Middle frontal gyrus (tissue), 1 donor: ENCODE measurements around the gene SAMD14.
"Not testable (repeated sequence)": the region's sequence is repeated elsewhere in the genome, so short reads cannot be mapped to it uniquely, and the experiment has no call there.

ENCODE experiments used
- DNase-seq: peaks from one replicate; pipeline ENCODE4 v3.0.0-alpha.2; 2015; ENCODE audit warnings: low spot score; ENCODE audit errors: extremely low spot score

SAMD14 gene

DNA sequence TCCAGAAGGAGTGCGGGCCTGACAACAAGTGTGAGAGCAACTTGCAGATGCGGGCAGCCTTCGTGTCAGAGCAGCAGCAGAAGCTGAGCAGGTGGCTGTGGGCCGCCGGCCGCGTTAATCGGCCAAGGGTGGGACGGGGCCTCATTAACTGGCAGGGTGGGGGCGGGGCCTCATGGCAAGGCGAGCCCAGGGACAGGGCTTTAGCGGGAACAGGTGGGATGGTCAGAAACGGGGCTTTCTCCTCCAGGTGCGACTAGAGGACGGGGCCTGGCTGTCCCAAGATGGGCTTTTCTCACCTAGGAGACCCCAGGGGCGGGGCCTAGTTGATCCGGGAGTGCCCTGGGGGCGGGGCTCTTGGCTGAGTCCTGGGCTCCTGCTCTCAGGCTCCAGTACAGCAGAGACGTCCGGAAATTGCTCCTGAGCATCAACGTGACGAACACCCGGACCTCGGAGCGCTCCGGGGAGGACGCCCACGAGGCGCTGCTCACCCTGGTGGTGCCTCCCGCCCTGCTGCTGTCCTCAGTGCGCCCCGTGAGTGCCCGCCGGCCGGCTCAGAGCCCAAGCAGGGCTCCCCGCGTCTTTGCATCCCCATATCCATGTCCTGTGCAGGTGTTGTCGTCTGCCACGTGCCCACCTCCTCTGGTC is 53.2 kb downstream of the SAMD14 start:
- DNase-seq: no peak

DNA sequence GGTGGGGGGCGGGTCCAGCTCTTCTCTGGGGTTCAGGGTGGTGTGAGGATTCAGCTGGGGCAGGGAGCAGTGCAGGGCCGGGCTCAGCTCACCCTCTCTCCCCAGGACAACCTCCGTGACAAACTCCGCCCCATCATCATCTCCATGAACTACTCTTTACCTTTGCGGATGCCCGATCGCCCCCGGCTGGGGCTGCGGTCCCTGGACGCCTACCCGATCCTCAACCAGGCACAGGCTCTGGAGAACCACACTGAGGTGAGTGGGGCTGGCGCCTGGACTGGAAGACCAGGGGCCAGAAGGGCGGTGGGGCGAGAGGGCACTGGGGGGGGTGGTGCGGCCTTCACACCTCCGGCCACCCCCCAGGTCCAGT is 53.8 kb downstream of the SAMD14 start:
- DNase-seq: no peak

DNA sequence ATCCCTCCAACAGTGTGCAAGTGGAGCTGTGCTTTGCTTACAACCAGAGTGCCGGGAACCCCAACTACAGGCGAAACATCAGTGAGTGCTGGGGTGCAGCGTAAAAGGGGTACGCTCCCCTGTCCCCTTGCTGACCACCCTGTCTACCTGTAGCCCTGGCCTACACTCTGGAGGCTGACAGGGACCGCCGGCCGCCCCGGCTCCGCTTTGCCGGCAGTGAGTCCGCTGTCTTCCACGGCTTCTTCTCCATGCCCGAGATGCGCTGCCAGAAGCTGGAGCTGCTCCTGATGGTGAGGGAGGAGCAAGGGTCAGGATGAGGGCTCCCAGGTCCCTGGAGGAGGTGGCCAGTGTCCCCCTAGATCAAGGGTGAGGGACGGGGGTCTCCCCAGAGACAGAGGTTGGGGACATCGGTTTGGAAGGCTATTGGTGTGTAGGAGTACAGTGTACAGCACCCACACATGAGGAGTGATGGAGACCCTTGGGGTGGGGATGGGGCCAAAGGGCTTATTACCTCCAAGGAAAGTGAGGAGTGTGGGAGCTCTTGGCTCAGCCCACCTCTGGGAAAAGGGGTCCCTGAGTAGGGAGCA is 54.4 kb downstream of the SAMD14 start:
- DNase-seq: no peak

DNA sequence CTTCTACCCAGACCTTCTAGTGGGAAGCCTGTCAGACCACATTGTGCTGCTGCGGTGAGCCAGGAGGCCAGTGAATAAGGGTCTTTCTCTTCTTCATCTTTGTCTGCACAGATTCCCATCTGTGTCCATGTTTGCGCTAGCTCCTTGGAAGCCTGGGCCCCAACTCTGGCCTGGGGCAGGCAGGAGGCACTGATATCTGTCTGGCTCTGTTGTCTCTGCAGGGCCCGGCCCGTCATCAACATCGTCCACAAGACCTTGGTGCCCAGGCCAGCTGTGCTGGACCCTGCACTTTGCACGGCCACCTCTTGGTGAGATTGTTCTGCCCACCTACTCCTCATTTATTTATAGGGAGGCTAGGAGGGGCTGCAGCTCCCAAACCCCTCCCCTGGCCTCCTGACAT is 55.7 kb downstream of the SAMD14 start:
- DNase-seq: no peak

DNA sequence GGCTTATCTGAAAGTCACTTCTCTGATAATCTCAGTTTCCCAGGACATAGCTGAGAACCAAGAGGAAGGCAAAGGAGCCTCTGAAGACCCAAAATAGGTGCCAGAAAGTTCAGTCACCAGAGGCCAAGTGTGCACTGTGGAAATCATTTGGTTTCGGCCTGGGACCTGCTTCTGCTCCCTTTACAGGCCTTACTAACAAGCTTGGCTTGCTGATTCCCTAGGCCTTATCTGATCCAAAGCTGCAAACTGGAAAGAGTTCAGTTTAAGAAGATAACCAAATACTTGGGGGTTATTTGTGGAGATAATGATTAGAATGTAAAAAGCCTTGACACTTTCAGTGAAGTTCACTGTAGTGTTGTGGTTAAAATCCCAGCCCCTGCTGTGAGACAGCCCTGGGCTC is 57.0 kb downstream of the SAMD14 start:
- no peak for DNase-seq

DNA sequence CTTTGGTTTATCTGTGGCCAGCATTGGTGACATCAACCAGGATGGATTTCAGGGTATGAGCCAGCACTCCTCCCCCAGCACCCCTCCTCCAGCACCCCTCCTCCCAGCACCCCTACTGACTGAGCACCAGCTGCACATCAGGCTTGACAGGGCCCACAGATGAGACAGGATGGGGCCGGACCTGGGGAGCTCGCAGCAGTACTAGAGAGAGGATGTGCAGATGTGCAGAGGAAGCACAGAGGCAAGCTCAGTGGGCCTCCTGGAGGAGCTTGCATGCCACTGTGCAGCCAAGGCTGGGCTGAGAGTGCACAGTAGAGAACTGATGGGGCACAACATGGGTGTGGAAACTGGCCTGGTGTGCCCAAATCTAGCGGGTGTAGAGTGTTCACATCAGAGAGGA is 57.8 kb downstream of the SAMD14 start:
- DNase-seq: no peak

DNA sequence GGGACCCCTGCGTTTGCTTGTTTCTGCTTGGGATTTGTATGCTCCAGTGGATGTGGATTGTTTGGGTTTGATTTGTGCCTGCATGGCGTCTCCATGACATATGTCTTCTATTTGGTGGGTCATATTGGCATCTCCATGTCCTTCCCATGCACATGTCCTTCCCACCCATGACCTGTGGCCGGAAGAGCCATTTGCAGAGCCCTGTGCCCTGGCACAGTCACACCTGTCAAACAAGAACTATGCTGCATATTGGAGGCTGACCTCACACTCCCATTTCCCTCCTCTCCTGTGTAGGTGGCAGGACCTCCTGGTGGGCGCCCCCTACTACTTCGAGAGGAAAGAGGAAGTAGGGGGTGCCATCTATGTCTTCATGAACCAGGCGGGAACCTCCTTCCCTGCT is 58.3 kb downstream of the SAMD14 start:
- no peak for DNase-seq

DNA sequence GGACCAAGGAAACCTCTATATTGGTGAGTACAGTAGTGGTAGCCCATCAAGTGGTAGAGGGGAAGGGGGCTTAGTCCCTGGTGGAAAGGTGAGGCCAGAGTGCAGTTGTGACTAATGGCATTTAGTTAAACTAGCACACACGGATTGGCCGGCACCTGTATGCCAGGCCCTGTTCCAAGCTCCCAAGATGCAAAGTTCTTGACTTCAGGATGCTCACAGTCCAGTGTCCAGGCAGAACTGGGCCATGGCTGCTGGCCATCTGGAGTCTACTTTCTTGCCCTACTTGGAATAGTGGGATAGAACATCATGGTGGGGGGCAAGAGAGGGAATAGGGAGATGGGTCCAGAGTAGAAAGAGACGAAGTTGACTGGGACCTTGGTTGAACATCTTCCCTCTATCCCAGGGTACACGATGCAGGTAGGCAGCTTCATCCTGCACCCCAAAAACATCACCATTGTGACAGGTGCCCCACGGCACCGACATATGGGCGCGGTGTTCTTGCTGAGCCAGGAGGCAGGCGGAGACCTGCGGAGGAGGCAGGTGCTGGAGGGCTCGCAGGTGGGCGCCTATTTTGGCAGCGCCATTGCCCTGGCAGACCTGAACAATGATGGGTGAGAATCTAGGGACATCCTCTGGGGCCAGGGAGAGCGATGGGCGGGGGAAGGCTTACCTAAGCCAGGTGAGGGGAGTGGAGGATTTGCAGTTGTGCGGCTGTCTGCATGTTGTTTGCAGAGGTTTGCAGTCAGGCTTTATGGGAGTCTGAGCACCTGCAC is 58.9 kb downstream of the SAMD14 start:
- no peak for DNase-seq

DNA sequence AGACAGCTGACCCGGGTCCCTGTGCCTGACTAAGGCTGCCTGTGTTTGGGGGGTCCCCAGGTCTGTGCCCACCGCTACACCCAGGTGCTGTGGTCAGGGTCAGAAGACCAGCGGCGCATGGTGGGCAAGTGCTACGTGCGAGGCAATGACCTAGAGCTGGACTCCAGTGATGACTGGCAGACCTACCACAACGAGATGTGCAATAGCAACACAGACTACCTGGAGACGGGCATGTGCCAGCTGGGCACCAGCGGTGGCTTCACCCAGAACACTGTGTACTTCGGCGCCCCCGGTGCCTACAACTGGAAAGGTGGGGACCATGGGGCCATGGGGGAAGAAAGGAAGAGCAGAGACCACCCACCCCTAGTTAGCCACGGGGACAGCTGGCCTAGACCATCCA is 62.0 kb downstream of the SAMD14 start:
- no peak for DNase-seq

DNA sequence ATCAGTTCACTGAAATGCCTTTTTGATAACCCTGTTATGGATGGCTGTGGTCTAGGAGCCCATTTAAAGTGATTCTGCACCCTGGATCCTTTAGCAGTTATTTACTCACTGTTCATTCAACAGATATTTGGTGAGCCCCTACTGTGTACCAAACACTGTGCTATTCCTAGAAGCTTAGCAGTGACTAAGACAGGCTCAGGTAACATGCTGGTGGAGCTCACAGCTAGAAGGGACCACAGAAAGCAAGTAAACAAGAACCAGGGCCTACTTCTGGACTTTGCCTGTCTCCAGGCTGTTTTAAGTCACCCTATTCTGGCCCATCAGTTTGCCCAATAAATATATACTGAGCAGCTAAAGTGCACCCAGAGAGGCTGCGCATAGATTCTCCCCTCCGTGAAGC is 63.0 kb downstream of the SAMD14 start:
- DNase-seq: no peak

DNA sequence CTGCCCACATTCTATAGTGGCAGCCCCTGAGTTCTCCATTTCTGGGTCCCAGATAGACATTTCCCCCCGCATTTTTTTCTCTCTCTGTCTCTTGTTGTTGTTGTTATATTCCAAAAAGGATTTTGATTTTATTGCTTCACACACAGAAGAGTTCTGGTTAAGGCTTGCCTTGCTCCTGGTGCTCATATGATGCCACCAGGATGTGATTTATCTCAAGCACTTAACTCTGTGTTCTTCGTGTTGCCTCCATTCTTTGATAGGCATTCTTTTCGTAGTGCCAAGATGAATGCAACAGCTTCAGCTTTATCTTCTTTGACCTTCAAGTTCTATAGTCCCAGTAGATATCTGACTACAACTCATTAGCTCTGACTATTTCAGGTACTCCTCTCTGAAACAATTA is 64.9 kb downstream of the SAMD14 start:
- no peak for DNase-seq

DNA sequence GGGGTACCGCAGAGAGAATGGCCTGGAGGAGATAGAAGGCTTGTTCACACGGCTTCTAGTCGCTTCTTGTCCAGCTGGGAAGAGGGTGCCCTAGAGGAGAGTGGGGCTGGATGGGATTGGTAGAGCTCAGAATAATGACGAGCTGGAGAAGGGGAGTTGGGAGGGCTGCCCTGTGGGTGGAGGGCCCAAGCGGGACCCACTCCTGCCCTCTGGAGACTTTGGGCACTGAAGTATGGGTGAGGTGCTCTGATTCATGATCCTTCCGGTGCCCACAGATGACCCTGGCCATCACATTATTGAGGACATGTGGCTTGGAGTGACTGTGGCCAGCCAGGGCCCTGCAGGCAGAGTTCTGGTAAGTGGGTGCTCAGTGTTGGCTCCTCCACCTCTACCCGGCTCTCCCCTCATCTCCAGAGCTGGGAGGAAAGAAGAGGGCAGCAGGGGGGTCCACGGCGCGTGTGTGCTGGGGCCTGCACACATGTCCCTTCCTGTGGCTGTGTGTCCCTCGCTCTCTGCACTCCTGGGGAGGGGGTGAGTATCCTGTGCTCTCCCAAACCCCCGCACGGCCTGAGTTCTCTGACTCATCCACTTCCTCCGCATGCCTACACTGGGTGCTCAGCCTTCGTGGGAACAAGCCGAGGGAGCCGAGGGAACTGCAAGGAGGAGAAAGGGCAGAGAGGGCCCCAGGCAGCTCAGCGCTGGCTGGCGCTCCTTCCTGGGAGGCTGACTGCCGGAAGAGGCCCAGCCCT is 65.5 kb downstream of the SAMD14 start:
- DNase-seq: no peak

DNA sequence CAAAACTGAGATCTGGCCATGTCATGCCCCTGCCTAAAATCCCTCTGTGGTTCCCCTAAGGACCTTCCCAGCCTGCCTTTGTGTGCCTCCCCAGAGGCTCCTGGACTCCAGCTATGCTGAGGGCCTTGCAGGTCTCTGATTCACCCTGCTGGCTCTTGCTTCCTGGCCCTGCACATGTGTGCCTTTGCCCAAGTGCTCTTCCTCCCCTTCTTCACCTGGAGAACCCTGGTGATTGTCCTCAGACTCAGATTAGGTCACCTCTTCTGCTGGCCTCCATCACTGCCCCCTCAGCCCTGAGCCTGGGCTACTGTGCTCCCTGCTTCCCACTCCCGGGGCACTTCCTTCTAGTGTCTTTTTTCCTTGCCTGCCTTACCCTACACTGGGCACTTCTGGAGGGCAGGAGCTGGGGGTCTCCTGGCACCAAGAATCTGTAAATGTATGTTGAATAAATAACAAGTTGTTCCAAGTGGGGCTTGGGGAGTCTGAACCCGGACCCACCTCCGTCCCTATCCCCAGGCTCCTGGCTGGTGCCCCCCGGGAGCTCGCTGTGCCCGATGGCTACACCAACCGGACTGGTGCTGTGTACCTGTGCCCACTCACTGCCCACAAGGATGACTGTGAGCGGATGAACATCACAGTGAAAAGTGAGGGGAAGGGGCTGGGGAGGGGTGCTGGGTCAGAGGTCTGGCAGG is 66.3 kb downstream of the SAMD14 start:
- DNase-seq: no peak

DNA sequence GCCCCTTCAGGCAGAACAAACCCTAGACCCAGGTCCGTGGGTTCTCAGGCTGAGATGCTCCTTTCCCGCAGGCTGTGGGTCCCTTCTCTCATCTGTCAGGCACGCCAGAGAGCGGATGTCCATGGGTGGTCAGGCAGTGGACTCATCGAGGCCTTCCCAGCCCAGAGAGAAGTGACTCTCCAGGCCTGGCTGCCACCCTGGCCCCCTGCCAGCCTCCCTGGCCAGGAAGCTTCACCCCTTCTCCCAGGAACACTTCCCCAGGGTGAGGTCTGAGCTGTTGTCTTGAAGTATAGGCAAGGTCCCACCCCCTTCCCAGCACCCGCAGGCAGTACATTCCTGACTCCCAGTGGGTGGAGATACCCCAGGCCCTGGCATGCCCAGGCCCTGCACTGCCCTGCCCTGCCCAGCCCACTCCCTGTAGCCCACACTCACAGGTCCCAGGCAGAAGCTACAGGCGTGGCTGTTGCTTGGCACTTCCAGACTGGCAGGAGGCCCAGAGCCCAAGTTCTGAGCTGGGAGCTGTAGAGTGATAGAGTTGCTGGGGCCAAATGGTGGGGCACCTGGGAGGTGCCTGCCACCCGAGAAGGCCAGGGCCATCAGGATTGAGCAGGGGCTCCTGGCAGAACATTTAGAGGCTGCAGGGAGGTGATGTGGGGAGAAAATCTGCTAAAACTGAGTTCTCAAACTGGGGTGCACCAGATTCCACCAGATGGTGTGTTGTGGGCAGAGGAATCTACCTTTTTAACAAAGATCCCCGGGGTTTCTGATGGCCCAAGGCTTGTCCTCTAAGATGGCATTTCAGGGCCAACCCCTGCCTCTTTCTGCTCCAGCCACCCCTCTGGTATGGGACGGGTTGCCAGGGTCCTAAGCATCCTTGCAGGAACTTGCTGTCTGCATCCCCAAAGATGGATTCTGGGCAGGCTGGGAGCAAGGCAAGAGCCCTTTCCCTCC is 67.4 kb downstream of the SAMD14 start:
- DNase-seq: no peak

DNA sequence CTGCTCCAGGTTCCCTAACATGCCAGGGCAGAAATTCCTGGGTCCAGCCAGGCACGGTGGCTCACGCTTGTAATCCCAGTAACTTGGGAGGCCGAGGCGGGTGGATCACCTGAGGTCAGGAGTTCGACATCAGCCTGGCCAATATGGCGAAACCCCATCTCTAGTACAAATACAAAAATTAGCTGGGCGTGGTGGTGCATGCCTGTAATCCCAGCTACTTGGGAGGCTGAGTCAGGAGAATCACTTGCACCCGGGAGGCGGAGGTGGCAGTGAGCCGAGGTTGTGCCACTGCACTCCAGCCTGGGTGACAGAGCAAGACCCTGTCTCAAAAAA is 68.3 kb downstream of the SAMD14 start:
- not testable (repeated sequence) for DNase-seq

DNA sequence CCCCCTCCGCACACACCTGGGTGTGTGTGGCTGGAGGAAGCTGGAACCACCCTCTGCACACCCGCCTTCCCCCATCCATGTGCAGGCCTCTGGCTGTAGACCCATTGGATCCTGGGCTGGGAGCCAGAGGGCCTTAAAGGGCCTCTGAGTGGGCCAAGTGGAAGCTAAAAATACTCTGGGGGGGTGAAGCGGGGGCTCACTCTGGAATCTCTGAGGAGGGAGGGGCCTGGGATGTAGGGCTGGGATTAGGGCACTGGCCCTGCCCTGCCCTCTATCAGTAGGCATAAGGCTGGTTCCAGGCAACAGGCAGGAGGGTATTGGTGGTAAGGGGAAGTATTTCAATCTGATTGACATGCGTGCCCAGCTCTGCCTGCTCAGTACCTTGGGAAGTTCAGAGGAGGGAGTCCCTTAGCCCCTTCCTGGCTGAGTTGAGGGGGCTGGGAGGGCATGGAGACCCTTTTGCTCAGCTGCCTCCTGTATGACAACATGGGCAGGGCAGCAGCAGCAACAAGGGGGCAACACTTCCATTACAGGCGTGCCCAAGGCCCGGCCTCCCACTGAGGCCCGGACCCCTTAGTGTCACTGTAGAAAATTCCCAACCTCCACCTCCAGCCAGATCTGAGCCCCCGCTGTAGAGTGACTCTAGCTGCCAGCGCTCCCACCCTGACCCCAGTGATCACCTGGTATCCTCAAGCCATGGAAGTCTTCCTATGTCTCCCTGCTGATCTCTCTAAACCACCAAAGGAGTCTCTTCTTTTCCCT is 68.8 kb downstream of the SAMD14 start:
- DNase-seq: no peak
